ENCODE results near the gene NDUFA12. TPM values are rescaled to one million over a fixed set of nuclear protein-coding genes. Genes with fewer than 3 reads are reported as not detected.

Gene NDUFA12
- total and polyA plus RNA-seq, 4 donors: 53.3 to 152 (median 87.7) TPM

- H3K36me3 ChIP-seq (ENCODE audit: control insufficient read depth in 4 of 4, insufficient read depth in 4 of 4, low read length in 4 of 4): no peaks in the 10 kb centered on the region
- 2 to 55% methylated on average over 1 of the region's 1 CpG for WGBS, 2 donors
- no peak for DNase-seq
- H3K9ac ChIP-seq (ENCODE audit: insufficient read depth in 1 of 2, low read length in 2 of 2): no peak overlapping the region
- peaks cover 0 to 5% (median 0%) of the 10 kb centered on the region in 5 donors for H3K4me1 ChIP-seq (ENCODE audit: control insufficient read depth in 5 of 5, insufficient read depth in 5 of 5, low read length in 5 of 5)
- no peaks in the 10 kb centered on the region for H3K9me3 ChIP-seq (ENCODE audit: control insufficient read depth in 4 of 4, insufficient read depth in 3 of 4, low read length in 3 of 4)
- H3K27me3 ChIP-seq (ENCODE audit: control insufficient read depth in 3 of 3, insufficient read depth in 3 of 3, low read length in 2 of 3): no peaks in the 10 kb centered on the region
- ATAC-seq (ENCODE audit: insufficient read depth, low FRiP score): peak; percentile 41
- TF ChIP-seq, protein P1, sequence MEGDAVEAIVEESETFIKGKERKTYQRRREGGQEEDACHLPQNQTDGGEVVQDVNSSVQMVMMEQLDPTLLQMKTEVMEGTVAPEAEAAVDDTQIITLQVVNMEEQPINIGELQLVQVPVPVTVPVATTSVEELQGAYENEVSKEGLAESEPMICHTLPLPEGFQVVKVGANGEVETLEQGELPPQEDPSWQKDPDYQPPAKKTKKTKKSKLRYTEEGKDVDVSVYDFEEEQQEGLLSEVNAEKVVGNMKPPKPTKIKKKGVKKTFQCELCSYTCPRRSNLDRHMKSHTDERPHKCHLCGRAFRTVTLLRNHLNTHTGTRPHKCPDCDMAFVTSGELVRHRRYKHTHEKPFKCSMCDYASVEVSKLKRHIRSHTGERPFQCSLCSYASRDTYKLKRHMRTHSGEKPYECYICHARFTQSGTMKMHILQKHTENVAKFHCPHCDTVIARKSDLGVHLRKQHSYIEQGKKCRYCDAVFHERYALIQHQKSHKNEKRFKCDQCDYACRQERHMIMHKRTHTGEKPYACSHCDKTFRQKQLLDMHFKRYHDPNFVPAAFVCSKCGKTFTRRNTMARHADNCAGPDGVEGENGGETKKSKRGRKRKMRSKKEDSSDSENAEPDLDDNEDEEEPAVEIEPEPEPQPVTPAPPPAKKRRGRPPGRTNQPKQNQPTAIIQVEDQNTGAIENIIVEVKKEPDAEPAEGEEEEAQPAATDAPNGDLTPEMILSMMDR (IDR thresholded peaks at IDR 0.05; ENCODE audit: control extremely low read depth, extremely low read depth): no peak
- no peak overlapping the region for H3K4me3 ChIP-seq
- H3K27ac ChIP-seq (ENCODE audit: low read depth in 1 of 2, low read length in 1 of 2): peak overlapping the region in 1 of 2 donors; percentile 78
Measured at GRCh38 chr12:94954029-94954685, 49.3 kb downstream of the NDUFA12 start.

DNA sequence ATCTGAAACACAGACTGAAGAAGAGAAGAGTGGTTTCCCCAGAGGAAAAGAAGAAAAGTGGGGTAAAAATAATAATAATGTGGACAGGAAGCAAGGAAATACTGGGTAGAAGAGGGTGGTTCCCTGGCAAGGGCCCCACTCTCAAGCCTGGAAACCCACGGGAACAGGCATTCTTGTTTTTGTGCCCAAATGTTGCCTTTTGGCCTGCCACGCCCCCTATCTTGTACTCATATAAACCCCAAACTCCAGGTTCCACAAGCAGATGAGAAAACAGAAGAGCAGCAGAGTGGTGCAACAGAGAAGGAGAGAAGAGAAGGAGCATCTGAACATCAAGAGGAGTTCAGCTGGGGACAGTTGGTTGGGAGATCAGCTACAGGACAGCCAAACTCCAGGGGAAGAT is 51.2 kb downstream of the NDUFA12 start:
- no peaks in the 10 kb centered on the region for H3K9me3 ChIP-seq (ENCODE audit: control insufficient read depth in 4 of 4, insufficient read depth in 3 of 4, low read length in 3 of 4)
- H3K9ac ChIP-seq (ENCODE audit: insufficient read depth in 1 of 2, low read length in 2 of 2): no peak overlapping the region
- no peak overlapping the region for H3K27ac ChIP-seq (ENCODE audit: low read depth in 1 of 2, low read length in 1 of 2)
- H3K4me1 ChIP-seq (ENCODE audit: control insufficient read depth in 5 of 5, insufficient read depth in 5 of 5, low read length in 5 of 5): peaks cover 0 to 5% (median 0%) of the 10 kb centered on the region in 5 donors
- WGBS, 2 donors: 58 to 82% methylated on average over 2 of the region's 2 CpGs
- no peak overlapping the region for H3K4me3 ChIP-seq
- ATAC-seq (ENCODE audit: insufficient read depth, low FRiP score) (no peak), DNase-seq (no peak)
- TF ChIP-seq, protein P1 (IDR thresholded peaks at IDR 0.05; ENCODE audit: control extremely low read depth, extremely low read depth): no peak
- no peaks in the 10 kb centered on the region for H3K27me3 ChIP-seq (ENCODE audit: control insufficient read depth in 3 of 3, insufficient read depth in 3 of 3, low read length in 2 of 3)
- no peaks in the 10 kb centered on the region for H3K36me3 ChIP-seq (ENCODE audit: control insufficient read depth in 4 of 4, insufficient read depth in 4 of 4, low read length in 4 of 4)

- Histone ChIP-seq H3K27me3 (ENCODE audit: control insufficient read depth in 3 of 3, insufficient read depth in 3 of 3, low read length in 2 of 3) (no peaks in the 10 kb centered on the region), H3K36me3 (ENCODE audit: control insufficient read depth in 4 of 4, insufficient read depth in 4 of 4, low read length in 4 of 4) (no peaks in the 10 kb centered on the region), H3K4me3 (no peak overlapping the region), H3K9me3 (ENCODE audit: control insufficient read depth in 4 of 4, insufficient read depth in 3 of 4, low read length in 3 of 4) (no peaks in the 10 kb centered on the region), H3K27ac (ENCODE audit: low read depth in 1 of 2, low read length in 1 of 2) (no peak overlapping the region), H3K9ac (ENCODE audit: insufficient read depth in 1 of 2, low read length in 2 of 2) (no peak overlapping the region), H3K4me1 (ENCODE audit: control insufficient read depth in 5 of 5, insufficient read depth in 5 of 5, low read length in 5 of 5) (peaks cover 0 to 4% (median 0%) of the 10 kb centered on the region in 5 donors)
- DNase-seq (no peak), ATAC-seq (ENCODE audit: insufficient read depth, low FRiP score) (no peak)
- WGBS, 2 donors: 79 to 85% methylated on average over 7 of the region's 7 CpGs
- TF ChIP-seq, protein P1 (IDR thresholded peaks at IDR 0.05; ENCODE audit: control extremely low read depth, extremely low read depth): no peak
Measured at GRCh38 chr12:94951071-94951934, 52.2 kb downstream of the NDUFA12 start.
